HG03521 (cell line): Measurements from ENCODE around the gene CASP2.
"Not testable (repeated sequence)": the region's sequence is repeated elsewhere in the genome, so short reads cannot be mapped to it uniquely, and the experiment has no call there.

Experiments
- ATAC-seq: cut with Tn5 transposase; IDR thresholded peaks from one replicate; pipeline ENCODE4 v1.9.1; 2021; ENCODE audit warnings: mild to moderate bottlenecking, moderate library complexity; ENCODE audit not compliant: unreplicated experiment

The CASP2 gene

DNA sequence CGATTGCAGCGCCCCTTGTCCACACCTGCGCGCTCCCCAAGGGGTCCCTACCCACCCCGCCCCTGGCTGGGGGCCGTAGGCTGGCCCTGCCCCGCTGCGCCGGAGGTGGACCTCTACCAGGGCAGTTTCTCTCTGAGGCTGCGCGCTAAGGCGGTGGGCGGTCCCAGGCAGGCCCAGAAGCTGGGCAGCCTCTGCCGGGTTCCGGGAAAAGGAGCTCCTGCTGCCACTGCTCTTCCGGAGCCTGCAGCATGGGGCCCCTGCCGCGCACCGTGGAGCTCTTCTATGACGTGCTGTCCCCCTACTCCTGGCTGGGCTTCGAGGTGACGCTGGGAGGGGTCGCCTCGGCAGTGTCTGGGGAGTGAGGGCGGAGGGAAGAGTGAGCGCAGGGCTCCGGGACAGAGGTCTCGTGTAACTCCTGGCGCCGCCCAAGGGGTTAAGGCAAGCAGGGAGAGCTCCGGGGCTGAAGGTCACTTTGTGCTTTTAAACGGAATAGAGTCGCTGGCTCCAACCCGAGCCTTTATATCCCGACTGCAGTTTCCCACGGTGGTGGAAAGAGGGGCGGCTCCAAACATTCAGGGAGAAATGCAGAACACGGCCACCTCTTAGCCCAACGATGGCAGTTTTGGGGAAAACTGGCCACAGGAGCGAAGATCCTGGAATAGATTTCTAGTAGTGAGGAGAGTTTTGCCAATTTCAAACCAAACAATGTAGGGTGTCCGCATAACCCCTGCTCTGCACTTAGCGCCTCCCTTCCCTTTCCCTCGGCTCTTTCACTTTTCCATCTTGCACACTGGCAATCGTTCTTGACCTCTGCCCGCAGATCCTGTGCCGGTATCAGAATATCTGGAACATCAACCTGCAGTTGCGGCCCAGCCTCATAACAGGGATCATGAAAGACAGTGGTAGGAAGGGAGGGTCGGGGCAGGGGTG, 24.6 kb upstream of the CASP2 start, which contains the start of gene GSTK1:
Gene GSTK1, plus strand, starts transcription at position 176 of the 930 bp plus-strand sequence. Its CDS starts 73 bp downstream, at position 249.
- ATAC-seq: peak; percentile 93

DNA sequence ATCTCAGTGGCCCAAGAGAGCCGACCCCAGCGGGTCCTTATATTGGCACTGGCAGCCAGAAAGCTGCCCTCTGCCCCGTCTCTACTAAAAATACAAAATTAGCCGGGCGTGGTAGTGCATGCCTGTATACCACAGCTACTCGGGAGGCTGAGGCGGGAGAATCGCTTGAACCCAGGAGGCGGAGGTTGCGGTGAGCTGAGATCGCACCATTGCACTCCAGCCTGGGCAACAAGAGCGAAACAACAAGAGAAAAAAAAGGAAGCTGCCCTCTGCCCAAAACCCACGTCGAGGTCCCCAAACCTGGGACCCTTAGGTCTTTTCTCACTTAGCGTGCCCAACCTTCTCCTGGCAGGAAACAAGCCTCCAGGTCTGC, 24.0 kb upstream of the CASP2 start:
- ATAC-seq: not testable (repeated sequence)

DNA sequence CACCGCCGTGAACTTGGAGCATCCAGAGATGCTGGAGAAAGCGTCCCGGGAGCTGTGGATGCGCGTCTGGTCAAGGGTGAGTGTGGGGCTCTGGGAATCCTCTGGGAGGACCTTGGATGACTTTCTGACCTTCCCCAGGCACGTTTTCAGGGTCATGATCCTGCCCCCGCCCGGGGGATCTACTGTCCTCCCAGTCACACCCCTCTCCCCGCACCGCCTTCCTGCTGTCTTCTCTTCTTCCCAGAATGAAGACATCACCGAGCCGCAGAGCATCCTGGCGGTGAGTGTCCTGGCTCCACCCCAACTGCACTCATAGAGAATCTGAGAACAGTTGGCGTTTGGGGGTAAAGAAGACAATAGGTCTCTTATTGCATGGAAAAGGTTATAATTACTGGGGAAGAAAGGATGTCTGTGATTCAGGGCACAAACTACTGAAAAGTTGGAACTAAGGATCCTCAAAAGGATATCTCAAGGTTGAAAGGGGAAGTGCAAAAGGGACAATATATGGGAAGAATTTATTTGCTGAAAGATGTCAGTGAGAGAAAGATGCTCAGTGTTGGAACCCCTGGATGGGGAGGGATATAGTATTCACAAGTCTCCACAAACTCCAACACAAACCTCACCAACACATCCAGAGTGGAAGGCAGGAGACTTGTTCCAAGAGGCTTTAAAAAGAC, 23.0 kb upstream of the CASP2 start:
- no peak for ATAC-seq

DNA sequence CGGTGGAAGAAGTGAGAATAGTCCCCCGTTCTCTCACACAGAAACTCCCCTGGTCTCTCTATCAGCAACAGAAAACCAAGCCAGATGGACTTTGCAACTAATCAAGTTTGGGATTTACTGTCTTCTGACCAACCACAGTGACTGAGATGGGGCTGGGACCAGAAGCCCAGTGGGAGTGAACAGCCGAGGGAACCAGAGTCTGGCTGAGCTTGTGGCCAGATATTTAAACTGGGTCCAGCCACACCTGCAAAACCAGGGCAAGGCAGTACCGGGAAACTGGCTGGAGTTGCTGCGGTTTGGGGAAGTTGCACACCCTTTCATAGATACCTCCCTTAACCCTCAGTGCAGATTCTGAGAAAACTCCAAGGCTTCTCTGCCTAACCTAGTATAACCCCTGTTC, 18.9 kb upstream of the CASP2 start:
- no peak for ATAC-seq

DNA sequence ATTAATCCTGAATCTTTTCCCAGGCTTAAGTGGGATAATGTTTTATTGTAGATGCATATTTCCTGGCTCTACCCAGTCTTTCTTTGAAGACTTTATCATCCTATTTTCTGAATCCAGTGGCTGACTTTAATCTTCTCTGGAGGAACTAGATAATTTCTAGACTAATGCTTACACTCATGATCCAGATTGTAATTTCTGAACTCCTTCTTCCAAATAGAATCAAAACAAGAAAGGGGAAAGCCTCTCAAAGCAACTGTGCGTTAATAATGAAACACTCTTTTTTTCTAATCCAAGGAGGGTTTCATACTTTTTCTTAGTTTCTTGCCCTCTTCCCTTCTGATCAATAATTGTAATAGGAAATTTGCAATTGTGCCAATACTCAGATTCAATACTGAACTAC, 16.9 kb upstream of the CASP2 start:
- no peak for ATAC-seq

DNA sequence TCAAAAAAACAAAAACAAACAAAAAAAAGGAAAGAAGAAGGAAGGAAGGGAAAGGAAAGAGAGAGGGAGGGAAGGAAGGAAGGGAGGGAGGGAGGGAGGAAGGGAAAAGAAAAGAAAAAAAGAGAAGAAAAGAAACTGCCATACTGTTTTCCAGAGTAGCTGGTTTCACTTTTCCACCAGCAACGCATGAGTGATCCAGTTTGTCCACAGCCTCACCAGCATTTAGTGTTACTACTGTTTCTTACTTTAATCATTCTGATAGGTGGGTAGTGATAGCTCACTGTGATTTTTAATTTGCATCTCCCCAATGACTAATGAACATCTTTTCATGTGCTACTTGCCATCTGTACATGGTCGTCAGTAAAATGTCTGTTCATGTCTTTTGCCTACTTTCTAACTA, 15.3 kb upstream of the CASP2 start:
- no peak for ATAC-seq

DNA sequence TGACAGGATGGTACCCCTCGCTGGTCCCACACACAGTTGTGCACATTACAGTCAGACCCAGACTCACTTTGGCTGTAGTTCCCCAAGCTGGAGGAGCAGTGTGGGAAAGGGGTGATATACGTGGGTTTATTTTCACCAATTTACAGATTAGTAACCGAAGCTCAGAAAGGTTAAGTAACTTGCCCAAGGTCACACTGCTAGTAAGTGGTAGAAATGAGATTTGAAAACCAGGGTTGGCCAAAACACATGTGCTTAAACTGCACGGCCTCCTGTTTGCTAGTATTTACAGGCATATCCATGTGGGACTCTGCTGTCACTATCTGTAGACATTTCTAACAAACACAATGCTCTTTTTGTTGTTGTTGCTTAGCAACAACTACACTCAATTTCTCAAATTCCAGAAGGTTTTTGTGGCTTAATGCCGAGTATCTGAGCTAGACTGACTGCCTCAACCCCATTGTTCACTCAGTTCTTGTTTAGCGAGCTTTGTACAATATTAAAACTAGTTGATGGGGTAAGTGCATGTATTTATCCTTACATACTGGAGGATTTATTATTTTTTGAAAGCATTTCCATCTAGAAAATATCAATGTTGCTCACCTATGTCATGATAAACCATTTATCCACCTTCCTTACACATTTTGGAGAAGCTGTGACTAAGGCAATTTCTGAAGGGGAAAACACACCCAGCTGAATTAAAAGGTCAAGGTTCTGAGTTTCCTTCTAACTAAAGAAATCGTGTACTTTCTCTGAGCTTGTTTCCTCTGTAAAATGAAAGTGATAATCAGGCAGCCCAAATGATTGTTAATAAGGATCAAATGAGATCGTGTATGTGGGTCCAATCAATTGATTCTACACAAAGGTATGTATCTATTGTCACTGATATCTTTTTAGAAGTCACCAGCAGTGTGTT, 8.7 kb upstream of the CASP2 start:
- ATAC-seq: no peak

DNA sequence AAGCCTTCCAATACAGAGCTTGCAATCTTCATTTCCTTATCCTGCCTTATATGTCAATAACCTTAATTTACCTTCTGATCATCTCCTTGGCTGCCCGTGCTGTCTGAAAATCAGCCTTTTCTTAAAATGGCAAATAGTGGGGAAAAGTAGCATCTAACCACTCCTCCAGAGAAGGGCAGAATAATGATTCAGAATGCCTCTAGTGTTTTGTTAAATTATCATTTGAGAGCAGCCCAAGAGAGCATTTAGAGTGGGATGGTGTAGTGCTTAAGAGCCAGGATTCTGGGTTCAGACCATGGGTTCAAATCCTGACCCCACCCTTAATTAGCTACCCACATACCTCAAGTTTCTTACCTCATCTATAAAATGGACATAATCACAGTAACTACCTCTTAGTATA, 8.0 kb upstream of the CASP2 start:
- no peak for ATAC-seq

DNA sequence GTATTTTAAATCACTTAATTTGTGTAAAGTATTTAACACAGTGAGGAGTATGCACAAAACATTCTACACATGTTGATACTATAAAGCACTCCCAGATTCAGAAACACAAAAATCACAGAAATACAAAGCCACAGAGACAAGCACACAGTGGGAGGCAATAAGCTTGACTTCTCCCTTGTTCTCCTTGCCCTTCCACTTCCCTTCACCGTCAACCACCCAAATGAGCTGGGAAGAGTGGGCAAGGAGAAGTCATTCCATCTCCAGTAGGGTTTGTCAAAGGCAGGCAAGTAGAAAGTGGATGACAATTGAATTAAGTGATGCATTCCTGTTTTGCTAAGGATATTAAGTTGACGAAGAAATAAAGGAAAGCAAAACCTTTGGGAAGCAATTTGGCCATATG, 7.6 kb upstream of the CASP2 start:
- ATAC-seq: no peak

DNA sequence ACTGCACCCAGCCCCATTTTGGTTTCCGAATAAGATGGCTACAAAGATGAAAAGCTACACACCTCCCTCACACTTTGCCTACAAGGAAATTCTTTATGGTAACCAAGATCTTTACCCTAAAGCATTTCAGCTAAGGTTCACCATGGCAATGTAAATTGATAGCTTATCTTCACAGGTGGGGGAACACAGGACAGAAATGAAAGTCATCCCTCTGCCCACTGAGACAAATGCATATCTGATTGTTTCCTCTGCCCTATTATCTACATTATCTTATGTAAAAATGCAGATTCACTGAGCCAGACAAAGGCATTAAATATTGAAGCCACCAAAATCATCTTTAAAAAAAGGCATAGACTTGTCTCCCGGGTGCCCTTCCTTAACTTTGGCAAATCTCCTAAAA, 6.6 kb upstream of the CASP2 start:
- ATAC-seq: no peak

DNA sequence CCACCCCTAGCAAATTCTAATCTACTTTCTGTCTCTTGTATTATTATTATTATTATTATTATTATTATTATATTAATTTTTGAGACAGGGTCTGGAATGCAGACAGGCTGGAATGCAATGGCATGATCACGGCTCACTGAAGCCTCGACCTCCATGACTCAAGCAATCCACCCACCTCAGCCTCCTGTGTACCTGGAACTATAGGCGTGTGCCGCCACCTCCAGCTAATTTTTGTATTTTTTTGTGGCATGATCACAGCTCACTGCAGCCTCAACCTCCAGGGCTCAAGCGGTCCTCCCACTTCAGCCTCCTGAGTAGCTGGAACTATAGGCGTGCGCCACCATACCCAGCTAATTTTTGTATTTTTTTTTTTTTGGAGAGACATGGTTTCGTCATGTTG, 6.0 kb upstream of the CASP2 start:
- ATAC-seq: no peak

DNA sequence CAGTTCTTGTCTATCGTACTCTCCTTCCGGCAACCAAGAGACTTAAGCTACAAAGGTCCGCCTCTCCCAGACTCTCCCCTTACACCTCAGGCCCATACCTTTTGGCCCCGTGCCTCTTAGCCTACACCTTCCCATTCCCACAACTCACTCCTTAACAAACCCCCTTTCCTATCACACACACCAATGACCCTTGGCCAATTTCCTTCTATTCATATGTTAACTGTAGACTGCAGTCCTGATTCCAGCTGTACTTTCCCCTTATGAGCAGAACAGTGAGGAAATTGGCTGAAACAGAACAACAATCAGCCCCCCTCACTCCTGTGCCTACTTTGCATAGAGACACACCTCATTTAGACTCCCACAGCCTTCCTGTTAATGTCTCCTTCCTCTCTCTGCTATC, 4.8 kb upstream of the CASP2 start:
- no peak for ATAC-seq

DNA sequence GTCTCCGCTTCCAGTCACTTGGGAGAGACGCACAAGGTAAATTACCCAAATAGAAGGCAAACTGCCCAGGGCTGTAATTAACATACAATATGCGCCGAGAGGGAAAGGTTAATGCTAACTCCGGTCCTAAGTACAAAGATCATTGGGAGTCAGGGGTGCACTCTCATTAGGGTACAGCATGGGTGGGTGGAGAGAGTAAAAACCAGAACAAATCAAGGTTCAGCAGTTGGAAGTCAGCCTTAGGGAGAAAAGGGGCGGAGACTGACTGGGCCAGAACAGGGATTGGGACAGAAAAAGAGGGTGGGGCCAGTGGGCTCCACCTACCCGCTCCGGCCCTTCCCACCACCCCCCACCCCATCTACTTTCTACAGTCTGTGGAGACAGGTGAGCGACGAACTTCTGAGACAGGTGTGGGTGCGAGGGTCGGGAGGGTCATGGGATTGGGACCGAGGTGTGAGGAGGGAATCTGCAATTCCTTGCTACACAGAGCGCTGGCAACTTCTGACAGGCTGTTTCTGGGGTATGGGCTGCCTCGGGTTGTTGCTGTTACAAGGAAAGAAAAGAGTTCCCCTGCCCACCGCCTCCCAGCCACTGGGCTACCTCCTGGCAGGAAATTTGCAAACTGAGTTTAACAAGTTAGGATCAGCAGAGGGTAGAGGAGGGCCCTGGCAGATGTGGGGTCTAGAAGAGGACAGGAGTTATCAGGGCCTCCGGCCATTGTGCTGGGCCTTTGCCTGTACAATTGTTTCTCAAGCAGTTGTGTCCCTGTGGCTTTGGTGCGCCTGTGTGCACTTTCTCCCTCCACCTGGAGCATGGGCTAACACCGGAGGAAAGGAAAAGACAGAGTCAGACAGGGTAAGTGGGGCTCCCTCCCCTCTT, 3.3 kb upstream of the CASP2 start, which contains the start of gene TMEM139:
Gene TMEM139, plus strand, starts transcription at position 368 of the 879 bp plus-strand sequence. CDS start 1,000 bp downstream, outside the sequence.
- no peak for ATAC-seq

DNA sequence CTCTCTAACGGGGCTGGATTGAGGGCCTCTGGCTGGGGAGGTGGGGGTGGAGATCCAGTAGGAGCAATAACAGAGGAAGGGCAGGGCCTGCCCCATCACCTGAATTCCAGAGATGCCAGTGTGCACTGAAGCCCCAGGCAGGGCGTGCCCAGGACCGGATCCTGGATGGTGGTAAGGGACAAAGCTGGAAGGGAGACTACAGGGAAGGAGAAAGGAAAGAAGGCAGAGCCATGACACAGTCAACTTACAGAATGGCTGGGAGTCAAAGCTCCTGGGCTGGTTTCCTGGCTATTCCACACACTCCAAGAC, 2.7 kb upstream of the CASP2 start:
- ATAC-seq: no peak

DNA sequence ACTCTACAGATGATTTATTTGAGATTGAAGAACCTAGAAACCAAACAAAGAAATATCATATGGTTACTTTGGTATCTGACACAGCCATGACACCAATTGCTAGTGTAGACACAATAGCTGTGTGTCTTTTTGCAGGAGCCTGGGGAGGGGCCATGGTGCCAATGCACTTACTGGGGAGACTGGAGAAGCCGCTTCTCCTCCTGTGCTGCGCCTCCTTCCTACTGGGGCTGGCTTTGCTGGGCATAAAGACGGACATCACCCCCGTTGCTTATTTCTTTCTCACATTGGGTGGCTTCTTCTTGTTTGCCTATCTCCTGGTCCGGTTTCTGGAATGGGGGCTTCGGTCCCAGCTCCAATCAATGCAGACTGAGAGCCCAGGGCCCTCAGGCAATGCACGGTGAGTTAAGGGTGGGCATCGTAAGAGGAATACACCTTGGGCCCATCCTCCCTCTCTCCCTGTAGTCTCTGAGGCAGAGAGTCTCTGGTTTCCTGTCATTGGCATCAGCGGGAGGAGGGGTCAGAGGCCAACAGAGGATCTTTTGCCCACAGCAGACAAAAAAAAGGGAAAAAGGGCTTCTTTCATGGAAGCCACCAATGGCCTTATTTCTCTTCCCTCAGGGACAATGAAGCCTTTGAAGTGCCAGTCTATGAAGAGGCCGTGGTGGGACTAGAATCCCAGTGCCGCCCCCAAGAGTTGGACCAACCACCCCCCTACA, 2.2 kb upstream of the CASP2 start:
- no peak for ATAC-seq

DNA sequence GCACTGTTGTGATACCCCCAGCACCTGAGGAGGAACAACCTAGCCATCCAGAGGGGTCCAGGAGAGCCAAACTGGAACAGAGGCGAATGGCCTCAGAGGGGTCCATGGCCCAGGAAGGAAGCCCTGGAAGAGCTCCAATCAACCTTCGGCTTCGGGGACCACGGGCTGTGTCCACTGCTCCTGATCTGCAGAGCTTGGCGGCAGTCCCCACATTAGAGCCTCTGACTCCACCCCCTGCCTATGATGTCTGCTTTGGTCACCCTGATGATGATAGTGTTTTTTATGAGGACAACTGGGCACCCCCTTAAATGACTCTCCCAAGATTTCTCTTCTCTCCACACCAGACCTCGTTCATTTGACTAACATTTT, 1.6 kb upstream of the CASP2 start:
- no peak for ATAC-seq

DNA sequence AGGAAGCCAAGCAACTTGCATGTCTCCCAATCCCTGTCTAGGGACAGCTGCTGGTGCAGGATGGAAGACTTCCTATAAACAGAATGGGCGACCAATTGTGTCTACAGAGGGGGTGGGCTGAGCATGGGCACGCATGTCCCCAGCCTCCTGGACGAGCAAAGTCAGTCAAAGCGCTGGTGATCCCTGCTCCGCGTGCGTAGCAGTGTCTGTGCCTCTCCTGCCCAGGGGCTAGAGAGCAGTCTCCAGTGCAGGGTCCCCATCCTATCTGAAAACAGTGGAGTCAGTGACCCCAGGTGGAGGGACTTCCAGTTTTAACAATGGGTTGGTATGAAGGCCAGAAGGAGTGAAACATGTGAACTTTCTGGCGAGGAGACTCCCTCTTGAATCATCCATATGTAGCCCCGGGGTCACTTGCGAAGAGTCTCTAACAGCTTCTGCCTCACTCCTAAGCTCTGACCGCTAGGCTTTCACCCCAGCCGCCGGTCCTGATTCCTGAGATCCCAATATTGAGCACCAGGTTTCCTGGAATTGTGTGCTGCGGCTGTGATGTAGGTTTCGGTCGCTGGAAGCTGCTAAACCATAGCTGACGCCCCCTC, 714 bp upstream of the CASP2 start:
- no peak for ATAC-seq

DNA sequence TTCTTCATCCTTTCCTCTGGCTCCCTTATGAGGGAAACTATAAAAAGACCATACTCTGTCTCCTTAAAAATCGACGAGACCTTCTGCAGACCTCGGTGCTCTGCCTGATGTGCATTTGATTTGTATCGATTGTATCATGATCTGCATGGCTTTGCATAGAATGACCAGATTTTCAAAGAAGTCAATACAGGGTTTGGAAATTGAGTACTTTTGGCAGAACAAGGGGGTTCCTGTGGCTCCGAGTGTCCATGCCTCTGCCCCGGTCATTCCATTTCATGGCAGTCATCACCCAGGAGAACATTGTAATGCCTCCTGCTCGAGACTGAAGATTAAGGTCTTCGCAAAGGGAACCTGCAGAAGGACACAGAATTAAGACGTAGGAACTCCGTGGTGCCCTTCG, 685 bp downstream of the CASP2 start:
- ATAC-seq: peak; percentile 0

DNA sequence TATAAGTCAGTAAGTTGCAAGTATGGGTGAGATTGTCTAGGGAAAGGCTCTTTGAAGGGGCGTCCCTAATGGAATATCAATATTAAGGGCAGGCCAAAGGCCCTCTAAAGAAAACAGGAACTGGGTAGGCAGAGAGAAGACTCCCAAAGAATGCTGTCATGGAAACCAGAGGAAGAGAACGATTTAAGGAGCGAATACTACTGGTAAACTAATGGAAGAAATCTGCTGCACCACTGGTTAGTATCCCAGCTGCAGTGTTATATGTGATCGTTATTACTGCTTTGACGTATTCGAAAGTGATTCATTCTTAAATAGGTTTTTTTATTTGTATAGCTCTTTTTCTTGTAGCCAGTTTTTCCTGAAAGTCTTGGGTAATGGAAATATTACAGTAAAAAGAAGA, 1.3 kb downstream of the CASP2 start:
- no peak for ATAC-seq
